SK-N-SH (cell line): ENCODE measurements around the gene GPR3.

ENCODE experiments used
- CHD2 ChIP-seq: fragments of 150-350 bp; IDR thresholded peaks from 2 replicates; pipeline ENCODE4 v1.6.1; 2018; ENCODE audit warnings: low read length; ENCODE audit not compliant: partially characterized antibody
- ELF1 ChIP-seq: IDR thresholded peaks from 2 replicates; pipeline ENCODE4 v1.4.0; 2012
- EP300 ChIP-seq, 2 experiments: IDR thresholded peaks; 2 replicates each; pipeline versions ENCODE4 v1.4.0 to v1.6.1; 2012; ENCODE audit warnings: borderline replicate concordance in 1 of 2, low read depth in 1 of 2, low read length in 1 of 2
- JUND ChIP-seq: IDR thresholded peaks from 2 replicates; pipeline ENCODE4 v1.4.0; 2012
- NFIC ChIP-seq: IDR thresholded peaks from 2 replicates; pipeline ENCODE4 v1.4.0; 2012; ENCODE audit warnings: borderline replicate concordance
- POLR2AphosphoS5 ChIP-seq: IDR thresholded peaks from 2 replicates; pipeline ENCODE4 v1.6.1; 2012; ENCODE audit warnings: low read depth, low read length
- RAD21 ChIP-seq: IDR thresholded peaks from 2 replicates; pipeline ENCODE4 v1.6.1; 2012; ENCODE audit warnings: mild to moderate bottlenecking, low read length
- RFX5 ChIP-seq: IDR thresholded peaks from 2 replicates; pipeline ENCODE4 v1.6.1; 2012; ENCODE audit warnings: mild to moderate bottlenecking, improper control_type of control experiment, low read length
- TAF1 ChIP-seq: IDR thresholded peaks from 2 replicates; pipeline ENCODE4 v1.6.1; 2012; ENCODE audit warnings: low read depth, mild to moderate bottlenecking, low read length, moderate library complexity, borderline replicate concordance
- TCF12 ChIP-seq: IDR thresholded peaks from 2 replicates; pipeline ENCODE4 v1.4.0; 2012
- TEAD4 ChIP-seq: IDR thresholded peaks from 2 replicates; pipeline ENCODE4 v1.4.0; 2012; ENCODE audit warnings: mild to moderate bottlenecking, borderline replicate concordance; ENCODE audit not compliant: insufficient read depth
- TF ChIP-seq, protein P1 (sequence below): IDR thresholded peaks from 2 replicates; pipeline ENCODE4 v1.4.0; 2012; ENCODE audit warnings: low read depth
- TF ChIP-seq, protein P2 (sequence below): fragments of 200-600 bp; sonication (generic); IDR thresholded peaks from 2 replicates; pipeline ENCODE4 v1.6.1; 2017; ENCODE audit warnings: antibody characterized with exemption, mild to moderate bottlenecking, moderate library complexity

DNA sequence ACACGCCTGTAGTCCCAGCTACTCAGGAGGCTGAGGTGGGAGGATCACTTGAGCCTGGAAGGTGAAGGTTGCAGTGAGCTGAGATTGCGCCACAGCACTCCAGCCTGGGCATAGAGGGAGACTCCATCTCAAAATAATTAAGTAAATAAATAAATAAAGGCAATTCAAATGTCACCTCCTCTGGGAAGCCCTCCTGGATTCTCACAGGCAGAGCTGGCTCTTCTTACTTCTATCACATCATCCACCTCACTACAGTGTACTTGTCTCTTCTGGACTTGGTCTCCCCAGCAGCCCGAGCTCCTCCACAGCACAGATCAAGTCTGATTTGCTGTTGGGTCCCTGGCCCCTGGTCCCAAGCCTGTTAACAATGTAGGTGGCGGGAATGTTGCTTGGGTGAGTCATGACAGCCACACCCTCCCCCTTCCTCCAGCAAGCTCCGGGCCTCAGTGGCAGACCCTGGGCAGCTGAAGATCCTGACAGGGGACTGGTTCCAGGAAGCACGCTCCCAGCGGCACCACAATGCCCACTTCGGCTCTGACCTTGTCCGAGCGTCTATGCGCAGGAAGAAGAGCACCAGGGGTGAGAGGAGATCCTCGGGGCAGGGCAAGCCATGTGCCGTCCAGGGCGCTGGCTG, 45.3 kb upstream of the GPR3 start:
- no peak for TF ChIP-seq TCF12
- TF ChIP-seq POLR2AphosphoS5: no peak
- TF ChIP-seq, protein P1, sequence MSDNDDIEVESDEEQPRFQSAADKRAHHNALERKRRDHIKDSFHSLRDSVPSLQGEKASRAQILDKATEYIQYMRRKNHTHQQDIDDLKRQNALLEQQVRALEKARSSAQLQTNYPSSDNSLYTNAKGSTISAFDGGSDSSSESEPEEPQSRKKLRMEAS: no peak
- TF ChIP-seq JUND: no peak
- TF ChIP-seq TEAD4: no peak
- TF ChIP-seq ELF1: no peak
- TF ChIP-seq, protein P2, sequence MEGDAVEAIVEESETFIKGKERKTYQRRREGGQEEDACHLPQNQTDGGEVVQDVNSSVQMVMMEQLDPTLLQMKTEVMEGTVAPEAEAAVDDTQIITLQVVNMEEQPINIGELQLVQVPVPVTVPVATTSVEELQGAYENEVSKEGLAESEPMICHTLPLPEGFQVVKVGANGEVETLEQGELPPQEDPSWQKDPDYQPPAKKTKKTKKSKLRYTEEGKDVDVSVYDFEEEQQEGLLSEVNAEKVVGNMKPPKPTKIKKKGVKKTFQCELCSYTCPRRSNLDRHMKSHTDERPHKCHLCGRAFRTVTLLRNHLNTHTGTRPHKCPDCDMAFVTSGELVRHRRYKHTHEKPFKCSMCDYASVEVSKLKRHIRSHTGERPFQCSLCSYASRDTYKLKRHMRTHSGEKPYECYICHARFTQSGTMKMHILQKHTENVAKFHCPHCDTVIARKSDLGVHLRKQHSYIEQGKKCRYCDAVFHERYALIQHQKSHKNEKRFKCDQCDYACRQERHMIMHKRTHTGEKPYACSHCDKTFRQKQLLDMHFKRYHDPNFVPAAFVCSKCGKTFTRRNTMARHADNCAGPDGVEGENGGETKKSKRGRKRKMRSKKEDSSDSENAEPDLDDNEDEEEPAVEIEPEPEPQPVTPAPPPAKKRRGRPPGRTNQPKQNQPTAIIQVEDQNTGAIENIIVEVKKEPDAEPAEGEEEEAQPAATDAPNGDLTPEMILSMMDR: no peak
- no peak for TF ChIP-seq RAD21
- TF ChIP-seq TAF1: no peak
- TF ChIP-seq CHD2: no peak
- no peak for TF ChIP-seq NFIC
- no peak for TF ChIP-seq EP300 (IDR thresholded peaks at IDR 0.05; ENCODE audit: borderline replicate concordance in 1 of 2, low read depth in 1 of 2, low read length in 1 of 2)
- TF ChIP-seq RFX5: no peak
